Gastroesophageal sphincter (tissue), 3 donors: Measurements from ENCODE around the gene SH3BP5.

Experiments used
- CTCF ChIP-seq, 4 experiments: fragments of 200-600 bp in 2 of 4; fragments of 450-650 bp in 2 of 4; sonication (generic) in 1 of 4; IDR thresholded peaks; one replicate each; pipeline ENCODE4 v1.5.1; 2017 to 2019; ENCODE audit warnings: antibody characterized with exemption in 4 of 4, mild to moderate bottlenecking in 2 of 4, moderate library complexity in 2 of 4
- EP300 ChIP-seq: sonication (generic); formaldehyde crosslinking; IDR thresholded peaks from one replicate; pipeline ENCODE4 v1.6.1; 2017; ENCODE audit warnings: antibody characterized with exemption, mild to moderate bottlenecking
- POLR2A ChIP-seq, 2 donors: fragments of 450-650 bp; IDR thresholded peaks; one replicate each; pipeline ENCODE4 v1.6.1; 2017; ENCODE audit warnings: antibody characterized with exemption in 2 of 2, mild to moderate bottlenecking in 2 of 2, moderate library complexity in 1 of 2
- POLR2AphosphoS5 ChIP-seq: sonication (generic); formaldehyde crosslinking; IDR thresholded peaks from one replicate; pipeline ENCODE4 v1.6.1; 2017; ENCODE audit warnings: antibody characterized with exemption

DNA sequence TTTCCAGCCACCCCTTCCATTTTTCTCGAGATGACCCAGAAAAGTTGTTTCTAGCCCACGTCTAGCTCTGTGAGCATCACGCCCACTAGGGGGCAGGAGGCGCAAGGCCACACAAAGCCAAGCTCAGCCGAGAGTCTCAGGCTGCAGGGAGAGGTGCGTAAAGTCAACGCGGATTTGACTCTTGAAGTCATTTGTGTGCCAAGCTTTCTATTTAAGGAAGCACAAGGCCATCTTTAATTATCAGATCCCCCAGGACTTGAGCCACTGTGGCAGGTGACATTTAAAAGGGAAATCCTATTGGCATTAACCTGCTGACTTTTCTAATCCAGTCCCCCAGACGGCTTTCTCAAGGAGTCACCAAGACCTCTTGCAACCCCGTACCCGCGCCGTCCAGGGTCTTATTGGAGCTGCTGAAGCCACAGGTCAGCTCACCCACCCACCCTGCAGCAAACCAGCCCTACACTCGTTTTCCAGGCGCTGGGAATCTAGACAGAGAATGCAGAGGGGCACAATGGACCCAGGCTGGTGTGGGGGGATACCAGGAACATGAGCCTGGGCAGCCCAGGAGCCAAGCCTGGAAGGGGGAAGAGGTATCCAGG is 64.3 kb downstream of the SH3BP5 start:
- TF ChIP-seq CTCF (IDR thresholded peaks at IDR 0.05) (peak; percentile 85 to 93 (median 92)), POLR2A (IDR thresholded peaks at IDR 0.05) (no peak), EP300 (no peak), POLR2AphosphoS5 (peak; percentile 31)
